Hair follicular keratinocyte (primary cell): ENCODE results near the gene LAMTOR2. TPM values are rescaled to one million over a fixed set of nuclear protein-coding genes. Genes with fewer than 3 reads are reported as not detected.

Source experiments
- total RNA-seq: library from RNA; depleted of rRNA; stranded (reverse); fragments of >200 nt; gene quantifications from 2 replicates; pipeline ENCODE4 v1.2.3, GENCODE V29; 2015

LAMTOR2 gene
- 118 and 130 TPM in 2 replicates for total RNA-seq

DNA sequence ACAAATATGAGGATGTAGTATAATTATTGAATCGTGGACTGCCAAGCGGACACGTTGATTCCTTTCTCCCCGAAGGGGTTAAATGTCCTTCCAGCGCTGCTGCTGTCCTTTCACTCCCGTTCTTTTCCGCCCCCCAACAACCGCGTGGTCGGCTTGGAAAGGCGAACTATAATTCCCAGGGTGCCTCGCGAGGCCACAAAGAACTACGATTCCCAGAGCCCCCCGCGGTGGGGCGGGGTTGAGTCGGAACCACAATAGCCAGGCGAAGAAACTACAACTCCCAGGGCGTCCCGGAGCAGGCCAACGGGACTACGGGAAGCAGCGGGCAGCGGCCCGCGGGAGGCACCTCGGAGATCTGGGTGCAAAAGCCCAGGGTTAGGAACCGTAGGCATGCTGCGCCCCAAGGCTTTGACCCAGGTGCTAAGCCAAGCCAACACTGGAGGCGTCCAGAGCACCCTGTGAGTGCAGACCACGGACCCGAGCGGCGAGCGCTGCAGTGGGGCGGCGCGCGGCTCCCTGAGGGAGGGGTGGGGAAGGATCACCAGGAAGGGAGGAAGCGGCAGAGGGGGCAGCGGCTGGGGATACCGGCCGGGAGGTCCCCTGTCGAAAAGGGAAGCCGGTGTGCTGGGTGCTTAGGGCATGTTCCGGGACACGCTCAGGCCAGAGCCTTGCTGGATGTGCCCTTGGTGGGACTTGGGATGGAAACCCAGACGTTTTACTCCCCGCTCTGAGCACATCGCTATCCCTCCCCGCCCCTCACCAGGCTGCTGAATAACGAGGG is at the start of gene LAMTOR2:
Gene LAMTOR2 (plus strand): TSS at position 283 of the 781 bp plus-strand sequence. CDS start 108 bp downstream, at position 391.

GRCh38 chr1:156020293-156021092 is 34.1 kb upstream of the LAMTOR2 start, which contains the start of gene SSR2:
SSR2 (minus strand) TSS chr1:156020951; CDS start chr1:156020167, 784 bp downstream.

GRCh38 chr1:156053768-156054499 is 648 bp upstream of the LAMTOR2 start, which contains the start of gene UBQLN4:
UBQLN4 (minus strand) TSS chr1:156053798; CDS start chr1:156053701, 97 bp downstream.

DNA sequence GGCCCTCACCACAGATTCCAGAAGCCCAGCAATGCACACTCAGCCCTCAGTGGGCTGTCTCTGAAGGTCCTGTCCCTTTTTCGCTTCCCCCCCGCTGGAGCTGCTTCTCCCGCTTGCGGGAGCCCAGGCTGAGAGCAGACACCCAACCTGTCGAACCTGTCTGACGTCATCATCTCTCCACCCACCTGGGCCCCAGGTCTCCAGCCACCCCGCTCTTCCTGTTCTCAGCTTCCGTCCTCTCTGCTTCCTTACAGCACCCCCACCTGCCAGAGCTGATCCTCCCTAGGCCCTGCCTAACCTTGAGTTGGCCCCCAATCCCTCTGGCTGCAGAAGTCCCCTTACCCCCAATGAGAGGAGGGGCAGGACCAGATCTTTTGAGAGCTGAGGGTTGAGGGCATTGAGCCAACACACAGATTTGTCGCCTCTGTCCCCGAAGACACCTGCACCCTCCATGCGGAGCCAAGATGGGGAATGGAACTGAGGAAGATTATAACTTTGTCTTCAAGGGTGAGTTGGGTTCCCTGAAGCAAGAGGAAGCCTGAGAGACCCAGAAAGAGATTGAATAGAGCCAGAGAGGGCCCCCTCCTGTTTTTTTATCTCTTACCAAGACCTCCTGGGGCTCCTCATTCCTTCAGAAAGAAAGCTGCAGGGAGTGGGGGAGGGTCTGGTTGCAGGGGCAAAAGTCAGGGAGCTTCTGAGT is 6.5 kb downstream of the LAMTOR2 start, which contains the start of gene RAB25:
Gene RAB25 (plus strand): TSS at position 224 of the 700 bp plus-strand sequence. CDS start 241 bp downstream, at position 465.

GRCh38 chr1:156082309-156083091 is 27.9 kb downstream of the LAMTOR2 start, which contains the start of gene MEX3A:
MEX3A (minus strand) TSS chr1:156082465; CDS start chr1:156081998, 467 bp downstream.

Other genes starting within 250 kb of the LAMTOR2 start
- 14.8 and 19.3 TPM in 2 replicates for gene GON4L, start 197.6 kb upstream of the LAMTOR2 start, total RNA-seq
- gene SYT11, start 195.2 kb upstream of the LAMTOR2 start, total RNA-seq, result 0.62 and 0.80 TPM in 2 replicates
- 17.6 and 19.8 TPM in 2 replicates for gene RIT1, start 143.4 kb upstream of the LAMTOR2 start, total RNA-seq
- gene KHDC4, start 120.4 kb upstream of the LAMTOR2 start, total RNA-seq, result 11.9 and 19.1 TPM in 2 replicates
- 0.23 TPM in 1 of 2 replicates, not detected in the other for gene RXFP4, start 113.1 kb upstream of the LAMTOR2 start, total RNA-seq
- gene ARHGEF2, start 76.2 kb upstream of the LAMTOR2 start, total RNA-seq, result 66.1 and 121 TPM in 2 replicates
- 484 and 494 TPM in 2 replicates for gene SSR2, start 33.8 kb upstream of the LAMTOR2 start, total RNA-seq
- 21.0 and 24.3 TPM in 2 replicates for gene UBQLN4, start 984 bp upstream of the LAMTOR2 start, total RNA-seq
- gene RAB25, start 6.4 kb downstream of the LAMTOR2 start, total RNA-seq, result 66.7 and 81.8 TPM in 2 replicates
- 1.8 and 2.0 TPM in 2 replicates for gene MEX3A, start 27.7 kb downstream of the LAMTOR2 start, total RNA-seq
- 735 and 836 TPM in 2 replicates for gene LMNA, start 59.9 kb downstream of the LAMTOR2 start, total RNA-seq
- gene SEMA4A, start 98.8 kb downstream of the LAMTOR2 start, total RNA-seq, result 6.6 and 12.3 TPM in 2 replicates
- 8.6 and 11.0 TPM in 2 replicates for gene SLC25A44, start 139.3 kb downstream of the LAMTOR2 start, total RNA-seq
- gene PMF1, start 158.2 kb downstream of the LAMTOR2 start, total RNA-seq, result 67.9 and 81.5 TPM in 2 replicates
- not detected in 2 replicates for gene BGLAP, start 187.4 kb downstream of the LAMTOR2 start, total RNA-seq
- 0.30 and 2.4 TPM in 2 replicates for gene PAQR6, start 193.3 kb downstream of the LAMTOR2 start, total RNA-seq
- gene SMG5, start 228.0 kb downstream of the LAMTOR2 start, total RNA-seq, result 35.9 and 40.1 TPM in 2 replicates
- gene TMEM79, start 229.5 kb downstream of the LAMTOR2 start, total RNA-seq, result 7.6 and 9.1 TPM in 2 replicates
- gene GLMP, start 240.9 kb downstream of the LAMTOR2 start, total RNA-seq, result 39.4 and 40.7 TPM in 2 replicates
- not detected in 2 replicates for gene VHLL, start 244.5 kb downstream of the LAMTOR2 start, total RNA-seq